SK-N-SH treated with all-trans-retinoic acid at 6 μM for 48 hours (cell line): Measurements from ENCODE around the gene TMC3.

Source experiments
- ATAC-seq: fragments of 200-7000 bp; cut with Tn5 transposase; 3 replicates; pipeline ENCODE4 v1.9.1; 2020; ENCODE audit warnings: mild to moderate bottlenecking, moderate library complexity
- ARNTL ChIP-seq: fragments of 450-650 bp; formaldehyde crosslinking; IDR thresholded peaks from 2 replicates; pipeline ENCODE4 v1.5.0; 2020; ENCODE audit warnings: low read depth, mild to moderate bottlenecking, moderate library complexity, borderline replicate concordance
- BACH2 ChIP-seq: fragments of 250-450 bp; sonication (Bioruptor Pico); IDR thresholded peaks from 2 replicates; pipeline ENCODE4 v1.9.0; 2021; ENCODE audit warnings: mild to moderate bottlenecking, borderline replicate concordance
- CREB5 ChIP-seq: fragments of 250-450 bp; sonication (Bioruptor Pico); IDR thresholded peaks from 2 replicates; pipeline ENCODE4 v1.5.1; 2020; ENCODE audit warnings: low read depth, mild to moderate bottlenecking, moderate library complexity
- CSDC2 ChIP-seq: fragments of 250-450 bp; sonication (Bioruptor Pico); IDR thresholded peaks from 2 replicates; pipeline ENCODE4 v1.5.0; 2020; ENCODE audit warnings: mild to moderate bottlenecking, moderate library complexity
- CSRNP3 ChIP-seq: fragments of 250-450 bp; sonication (Bioruptor Pico); IDR thresholded peaks from 2 replicates; pipeline ENCODE4 v1.5.1; 2021; ENCODE audit warnings: mild to moderate bottlenecking, moderate library complexity
- ESRRG ChIP-seq: fragments of 250-450 bp; sonication (Bioruptor Pico); IDR thresholded peaks from 2 replicates; pipeline ENCODE4 v1.6.1; 2021; ENCODE audit warnings: mild to moderate bottlenecking
- GLIS3 ChIP-seq: fragments of 250-450 bp; sonication (Bioruptor Pico); IDR thresholded peaks from 2 replicates; pipeline ENCODE4 v1.5.0; 2020; ENCODE audit warnings: mild to moderate bottlenecking, moderate library complexity
- ISL1 ChIP-seq: fragments of 250-450 bp; sonication (Bioruptor Pico); IDR thresholded peaks from 2 replicates; pipeline ENCODE4 v2.1.2; 2022; ENCODE audit warnings: mild to moderate bottlenecking, moderate library complexity
- PATZ1 ChIP-seq: fragments of 250-450 bp; sonication (Bioruptor Pico); IDR thresholded peaks from 2 replicates; pipeline ENCODE4 v1.8.0; 2020; ENCODE audit warnings: mild to moderate bottlenecking, moderate library complexity, borderline replicate concordance
- POU6F1 ChIP-seq: fragments of 250-450 bp; sonication (Bioruptor Pico); IDR thresholded peaks from 2 replicates; pipeline ENCODE4 v1.8.0; 2021; ENCODE audit warnings: low read depth, mild to moderate bottlenecking, moderate library complexity, borderline replicate concordance
- PPARA ChIP-seq: fragments of 250-450 bp; sonication (Bioruptor Pico); IDR thresholded peaks from 2 replicates; pipeline ENCODE4 v1.5.0; 2020; ENCODE audit warnings: mild to moderate bottlenecking, borderline replicate concordance
- RARB ChIP-seq: fragments of 250-450 bp; sonication (Bioruptor Pico); IDR thresholded peaks from 2 replicates; pipeline ENCODE4 v1.8.0; 2021; ENCODE audit warnings: mild to moderate bottlenecking, moderate library complexity
- SNAI2 ChIP-seq: fragments of 250-450 bp; sonication (Bioruptor Pico); IDR thresholded peaks from 2 replicates; pipeline ENCODE4 v1.5.0; 2020; ENCODE audit warnings: mild to moderate bottlenecking, moderate library complexity
- TCF4 ChIP-seq: fragments of 250-450 bp; sonication (Bioruptor Pico); IDR thresholded peaks from 2 replicates; pipeline ENCODE4 v1.8.0; 2021; ENCODE audit warnings: mild to moderate bottlenecking, moderate library complexity, borderline replicate concordance
- TOX ChIP-seq: fragments of 250-450 bp; sonication (Bioruptor Pico); IDR thresholded peaks from 2 replicates; pipeline ENCODE4 v1.8.0; 2021; ENCODE audit warnings: mild to moderate bottlenecking, moderate library complexity, borderline replicate concordance
- TSHZ2 ChIP-seq: fragments of 250-450 bp; sonication (Bioruptor Pico); IDR thresholded peaks from 2 replicates; pipeline ENCODE4 v1.5.0; 2020; ENCODE audit warnings: mild to moderate bottlenecking, moderate library complexity
- ZC3H10 ChIP-seq: fragments of 250-450 bp; sonication (Bioruptor Pico); IDR thresholded peaks from 2 replicates; pipeline ENCODE4 v1.5.1; 2021; ENCODE audit warnings: mild to moderate bottlenecking, moderate library complexity
- ZFP3 ChIP-seq: fragments of 250-450 bp; sonication (Bioruptor Pico); IDR thresholded peaks from 2 replicates; pipeline ENCODE4 v1.5.0; 2020; ENCODE audit warnings: mild to moderate bottlenecking, moderate library complexity
- ZFP30 ChIP-seq: fragments of 450-650 bp; formaldehyde crosslinking; IDR thresholded peaks from 2 replicates; pipeline ENCODE4 v1.5.0; 2022; ENCODE audit warnings: mild to moderate bottlenecking, moderate library complexity
- ZNF565 ChIP-seq: fragments of 450-650 bp; formaldehyde crosslinking; conservative IDR thresholded peaks from 2 replicates; pipeline ENCODE4 v1.5.0; 2020; ENCODE audit warnings: low read depth, mild to moderate bottlenecking, moderate library complexity
- ZNF70 ChIP-seq: fragments of 450-650 bp; formaldehyde crosslinking; IDR thresholded peaks from 2 replicates; pipeline ENCODE4 v1.5.0; 2020; ENCODE audit warnings: mild to moderate bottlenecking, moderate library complexity
- ZNF8 ChIP-seq: fragments of 450-650 bp; formaldehyde crosslinking; IDR thresholded peaks from 2 replicates; pipeline ENCODE4 v1.5.0; 2020; ENCODE audit warnings: mild to moderate bottlenecking, moderate library complexity

TMC3 gene

GRCh38 chr15:81361891-81362290, 12.1 kb downstream of the TMC3 start:
- no peak for ATAC-seq
- TF ChIP-seq PPARA (CRISPR knock-in tag) (no peak), CSRNP3 (CRISPR knock-in tag) (no peak), ZC3H10 (CRISPR knock-in tag) (no peak), CSDC2 (CRISPR knock-in tag) (no peak), TSHZ2 (CRISPR knock-in tag) (no peak), TCF4 (CRISPR knock-in tag) (no peak), ESRRG (CRISPR knock-in tag) (no peak), GLIS3 (CRISPR knock-in tag) (no peak), ARNTL (CRISPR knock-in tag) (no peak), PATZ1 (CRISPR knock-in tag) (no peak), ZNF70 (no peak), ZFP3 (CRISPR knock-in tag) (no peak), TOX (no peak), ZNF565 (CRISPR knock-in tag) (no peak), ZFP30 (CRISPR knock-in tag) (no peak), CREB5 (CRISPR knock-in tag) (no peak), RARB (no peak), BACH2 (CRISPR knock-in tag) (no peak)

- ATAC-seq, result no peak
- no peak for TF ChIP-seq ISL1 (CRISPR knock-in tag)
These were observed 13.5 kb downstream of the TMC3 start for GRCh38 chr15:81360491-81360890.

- ATAC-seq, result no peak
- no peak for TF ChIP-seq ZNF565 (CRISPR knock-in tag)
- no peak for TF ChIP-seq PATZ1 (CRISPR knock-in tag)
- no peak for TF ChIP-seq SNAI2 (CRISPR knock-in tag)
- no peak for TF ChIP-seq ESRRG (CRISPR knock-in tag)
- no peak for TF ChIP-seq ZC3H10 (CRISPR knock-in tag)
- no peak for TF ChIP-seq POU6F1 (CRISPR knock-in tag)
- no peak for TF ChIP-seq ISL1 (CRISPR knock-in tag)
- no peak for TF ChIP-seq RARB
- no peak for TF ChIP-seq BACH2 (CRISPR knock-in tag)
- TF ChIP-seq ZNF8 (CRISPR knock-in tag), result no peak
- no peak for TF ChIP-seq TCF4 (CRISPR knock-in tag)
- TF ChIP-seq ZFP30 (CRISPR knock-in tag), result no peak
- no peak for TF ChIP-seq GLIS3 (CRISPR knock-in tag)
- TF ChIP-seq PPARA (CRISPR knock-in tag), result no peak
- TF ChIP-seq CSDC2 (CRISPR knock-in tag), result no peak
- TF ChIP-seq ZNF70, result no peak
- no peak for TF ChIP-seq ZFP3 (CRISPR knock-in tag)
- TF ChIP-seq TOX, result no peak
- TF ChIP-seq, all 23 proteins: peak for 0
These were observed 15.8 kb downstream of the TMC3 start for GRCh38 chr15:81358248-81358647.
